Occipital lobe (tissue), 3 donors: ENCODE measurements around the gene CTTNBP2NL. TPM values are rescaled to one million over a fixed set of nuclear protein-coding genes. Genes with fewer than 3 reads are reported as not detected.

Experiments
- DNase-seq: peaks from one replicate; lab custom pipeline; 2025; lab: John Stamatoyannopoulos, UW
- small RNA-seq: library from RNA; depleted of rRNA; stranded (forward); fragments of <200 nt; gene quantifications from one replicate; pipeline ENCODE3, GENCODE V24; 2014
- total RNA-seq: library from RNA; depleted of rRNA; stranded (reverse); fragments of >200 nt; gene quantifications from one replicate; pipeline ENCODE4 v1.2.3, GENCODE V29; 2014

Gene CTTNBP2NL
- total RNA-seq, 1 donor from 2014 or later, result 23.9 TPM

DNA sequence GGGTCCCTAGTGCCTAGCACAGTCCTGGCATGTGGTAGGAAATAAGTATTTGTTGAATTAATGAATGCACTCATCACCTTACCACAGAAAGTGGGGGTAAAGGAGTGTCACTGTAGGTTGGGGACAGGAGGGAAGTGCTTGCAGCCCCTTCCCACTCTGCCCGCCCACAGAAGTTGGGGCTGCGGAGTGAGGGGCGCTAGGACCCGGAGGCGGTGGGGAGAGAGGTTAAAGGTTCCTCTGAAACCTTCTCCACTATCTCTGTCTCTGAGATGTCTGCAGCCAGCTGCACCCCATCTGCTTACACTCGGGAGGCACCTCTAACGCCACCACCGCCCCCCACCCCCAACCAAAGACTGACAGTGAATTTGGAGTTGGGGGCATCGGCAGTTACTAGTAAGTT, 111.3 kb downstream of the CTTNBP2NL start:
- DNase-seq, result no peak

DNA sequence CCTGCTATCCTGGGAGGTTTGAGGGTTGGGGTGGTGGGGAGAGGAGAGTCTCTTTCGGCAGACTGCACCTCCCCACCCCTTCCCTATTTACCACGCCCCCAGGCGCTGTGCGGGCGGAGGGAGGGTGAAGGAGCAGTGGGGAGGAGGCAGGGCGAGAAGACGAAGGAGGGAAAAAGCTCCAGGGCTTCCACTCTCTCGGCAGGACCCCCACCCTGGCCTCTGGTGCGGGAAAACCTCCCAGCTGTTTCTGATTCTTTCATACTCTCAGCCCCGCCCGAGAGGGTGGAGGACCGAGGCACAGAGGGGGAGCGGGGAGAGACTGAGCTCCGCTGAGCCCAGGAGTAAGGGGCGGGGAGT, 111.9 kb downstream of the CTTNBP2NL start:
- no peak for DNase-seq

DNA sequence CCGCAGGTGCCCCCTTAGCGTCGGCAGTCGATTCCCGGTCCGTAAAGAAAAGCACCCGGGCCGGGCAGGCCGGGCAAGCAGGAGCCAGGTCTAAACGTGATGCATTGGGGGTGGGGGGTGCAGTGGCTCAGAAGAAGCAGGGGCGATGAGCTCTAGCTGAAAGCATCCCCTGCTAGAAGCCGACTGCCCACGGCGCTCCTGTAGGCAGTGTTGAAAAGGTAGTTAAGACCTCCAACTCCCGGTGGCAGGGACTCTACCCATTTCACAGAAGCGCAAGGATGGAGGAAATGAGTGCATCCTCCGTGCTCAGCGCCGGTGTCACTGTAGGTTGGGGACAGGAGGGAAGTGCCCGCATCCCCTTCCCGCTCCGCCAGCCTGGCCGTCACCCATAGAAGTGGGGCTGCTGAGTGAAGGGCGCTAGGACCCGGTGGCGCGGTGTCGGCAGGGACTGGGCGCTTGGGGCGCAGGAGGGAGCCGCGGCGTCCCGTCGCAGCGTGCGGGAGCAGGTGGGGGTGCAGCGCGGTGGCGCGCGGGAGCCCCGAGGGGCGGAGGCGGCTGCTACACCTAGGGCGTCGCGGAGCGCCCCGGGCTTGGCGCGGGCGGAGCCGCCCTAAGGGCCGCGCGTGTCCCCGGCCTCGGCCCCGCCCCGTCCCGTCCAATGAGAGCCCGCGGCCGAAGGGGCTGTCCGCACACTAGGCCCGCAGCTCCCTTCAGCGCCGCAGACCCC, 112.4 kb downstream of the CTTNBP2NL start, which contains the start of gene WNT2B:
WNT2B (plus strand) TSS at position 688 of the 727 bp plus-strand sequence. CDS start 298 bp downstream, outside the sequence.
- DNase-seq, result no peak

DNA sequence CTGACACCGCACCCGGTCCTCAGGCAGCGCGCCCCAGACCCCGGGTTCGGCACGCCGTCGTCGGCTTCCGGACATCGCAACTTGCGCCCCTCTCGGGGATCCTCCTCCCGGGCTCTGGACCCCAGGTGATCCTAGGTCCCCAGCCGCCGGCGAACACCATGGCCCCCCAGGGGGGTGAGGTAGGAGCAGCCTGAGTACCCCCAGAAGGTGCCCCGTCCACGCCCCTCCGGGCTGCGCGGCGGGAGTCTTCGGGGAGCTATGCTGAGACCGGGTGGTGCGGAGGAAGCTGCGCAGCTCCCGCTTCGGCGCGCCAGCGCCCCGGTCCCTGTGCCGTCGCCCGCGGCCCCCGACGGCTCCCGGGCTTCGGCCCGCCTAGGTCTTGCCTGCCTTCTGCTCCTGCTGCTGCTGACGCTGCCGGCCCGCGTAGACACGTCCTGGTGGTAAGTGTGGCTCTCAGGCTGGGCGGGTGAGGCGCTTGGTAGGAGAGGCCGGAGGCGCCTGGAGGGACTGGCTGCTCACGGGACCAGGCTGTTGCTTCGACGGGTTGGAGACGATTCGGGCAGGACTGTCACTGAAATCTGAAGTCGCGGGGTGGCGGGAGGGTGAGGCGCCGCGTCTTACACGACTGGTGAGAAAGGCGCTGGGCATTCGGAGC, 113.1 kb downstream of the CTTNBP2NL start:
- no peak for DNase-seq

DNA sequence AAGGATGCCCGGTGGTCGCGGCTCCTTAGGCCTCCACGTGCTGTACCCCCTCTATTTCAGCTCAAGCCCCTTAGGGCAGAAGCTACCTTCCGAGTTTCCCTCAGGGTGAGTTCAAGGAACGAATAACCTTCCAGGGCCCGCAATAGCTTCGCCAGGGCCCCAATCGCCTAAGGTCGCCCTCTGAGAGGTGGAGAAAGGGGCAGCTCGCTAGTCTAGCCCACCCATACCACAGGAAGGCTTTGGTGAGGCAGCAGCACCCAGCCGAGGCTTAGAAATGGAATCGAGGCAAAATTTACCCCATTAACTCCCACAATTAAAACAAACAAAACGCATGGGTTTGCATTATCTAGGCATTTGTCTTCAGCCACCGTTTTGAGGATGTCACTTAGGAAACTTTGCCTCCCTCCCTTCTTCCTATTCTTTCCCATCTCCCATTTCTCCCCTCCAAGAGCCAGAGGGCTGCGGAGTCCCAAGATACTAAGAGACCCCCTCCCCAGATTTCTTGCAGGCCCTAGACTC, 113.7 kb downstream of the CTTNBP2NL start:
- DNase-seq, result no peak

DNA sequence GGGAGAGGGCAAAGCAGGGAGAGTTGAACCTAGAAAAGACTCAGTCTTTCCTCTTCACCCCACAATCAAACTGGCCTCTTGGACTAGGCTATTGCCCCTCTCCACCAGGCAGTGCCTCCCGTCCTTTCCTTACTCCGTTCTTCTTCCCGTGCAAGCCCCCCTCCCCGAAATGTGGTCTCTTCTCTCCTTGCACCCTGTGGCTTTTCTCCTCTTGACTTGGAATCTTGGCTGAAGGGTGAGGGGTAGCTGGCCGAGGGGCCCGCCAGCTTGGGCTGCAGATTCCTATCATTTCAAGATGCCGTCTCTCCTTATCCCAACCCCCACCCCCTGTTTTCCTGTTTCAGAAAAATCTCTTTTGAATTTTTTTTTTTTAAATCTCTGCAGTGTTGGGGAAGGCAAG, 114.3 kb downstream of the CTTNBP2NL start:
- no peak for DNase-seq

Small RNAs within 50 kb of the gene (small RNA-seq; reads per million reads assigned to genes)
- not detected for gene RF01210

Other genes with a start within 250 kb of the CTTNBP2NL start
- 2.8 TPM for gene WNT2B, start 112.8 kb downstream of the CTTNBP2NL start, total RNA-seq
- 42.6 TPM for gene ST7L, start 222.9 kb downstream of the CTTNBP2NL start, total RNA-seq
- gene CAPZA1, start 223.6 kb downstream of the CTTNBP2NL start, total RNA-seq, result 83.3 TPM